HG03196 (cell line): ENCODE data around the gene RPIA.
"Not testable (repeated sequence)": the region's sequence is repeated elsewhere in the genome, so short reads cannot be mapped to it uniquely, and the experiment has no call there.

ENCODE experiments used
- ATAC-seq: cut with Tn5 transposase; IDR thresholded peaks from one replicate; pipeline ENCODE4 v1.9.1; 2021; ENCODE audit not compliant: unreplicated experiment

The RPIA gene

GRCh38 chr2:88733155-88733902 lies 41.9 kb downstream of the RPIA start:
- no peak for ATAC-seq

GRCh38 chr2:88735133-88735532 lies 43.7 kb downstream of the RPIA start:
- ATAC-seq = no peak

GRCh38 chr2:88735853-88736252 lies 44.4 kb downstream of the RPIA start:
- ATAC-seq = no peak

GRCh38 chr2:88736437-88736836 lies 45.0 kb downstream of the RPIA start:
- no peak for ATAC-seq

- ATAC-seq = no peak
Observed at GRCh38 chr2:88737385-88737784, 45.9 kb downstream of the RPIA start.

- ATAC-seq = no peak
Observed at GRCh38 chr2:88738271-88738670, 46.8 kb downstream of the RPIA start.

GRCh38 chr2:88739985-88740600 lies 48.6 kb downstream of the RPIA start:
- ATAC-seq = peak; percentile 71

GRCh38 chr2:88746929-88747490 lies 55.5 kb downstream of the RPIA start:
- no peak for ATAC-seq

GRCh38 chr2:88747990-88748389 lies 56.5 kb downstream of the RPIA start:
- no peak for ATAC-seq

- ATAC-seq = no peak
Observed at GRCh38 chr2:88751768-88752167, 60.3 kb downstream of the RPIA start.

- ATAC-seq = peak; percentile 85
Observed at GRCh38 chr2:88753833-88754584, 62.5 kb downstream of the RPIA start.

- peak; percentile 17 for ATAC-seq
Observed at GRCh38 chr2:88754585-88755320, 63.3 kb downstream of the RPIA start.

- no peak for ATAC-seq
Observed at GRCh38 chr2:88755836-88756235, 64.4 kb downstream of the RPIA start.

- no peak for ATAC-seq
Observed at GRCh38 chr2:88757025-88757424, 65.6 kb downstream of the RPIA start.

GRCh38 chr2:88758702-88759101 lies 67.2 kb downstream of the RPIA start:
- not testable (repeated sequence) for ATAC-seq

- no peak for ATAC-seq
Observed at GRCh38 chr2:88760819-88761598, 69.5 kb downstream of the RPIA start.

GRCh38 chr2:88764141-88764849 lies 72.8 kb downstream of the RPIA start:
- ATAC-seq = no peak

GRCh38 chr2:88764850-88765153 lies 73.3 kb downstream of the RPIA start:
- ATAC-seq = no peak

GRCh38 chr2:88765154-88765888 lies 73.8 kb downstream of the RPIA start:
- ATAC-seq = no peak
